ENCODE data around the gene ABCC1.
A peak's percentile ranks its signal among the peaks of the same experiment; 100 is the strongest.

The ABCC1 gene

DNA sequence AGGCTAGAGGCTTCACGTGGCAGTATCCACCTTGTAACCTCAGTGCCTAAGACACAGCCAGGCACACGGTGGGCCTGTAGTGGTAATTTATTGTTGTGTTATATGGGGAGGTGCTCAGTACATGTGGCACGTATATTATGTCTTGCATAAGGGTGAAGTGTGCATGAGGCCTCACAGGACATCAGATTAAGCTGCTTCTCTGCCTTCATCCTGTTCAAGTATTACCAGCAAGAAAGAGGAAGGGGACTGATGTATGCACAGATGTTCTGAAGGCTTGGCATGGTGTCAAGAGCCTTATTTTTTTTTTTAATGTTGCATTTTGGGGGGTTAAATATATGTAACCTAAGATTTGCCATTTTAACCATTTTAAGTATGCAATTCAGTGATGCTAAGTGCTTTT is 71.6 kb downstream of the ABCC1 start:
- DNase-seq (ENCODE audit: low read depth in 2 of 2), result no peak

DNA sequence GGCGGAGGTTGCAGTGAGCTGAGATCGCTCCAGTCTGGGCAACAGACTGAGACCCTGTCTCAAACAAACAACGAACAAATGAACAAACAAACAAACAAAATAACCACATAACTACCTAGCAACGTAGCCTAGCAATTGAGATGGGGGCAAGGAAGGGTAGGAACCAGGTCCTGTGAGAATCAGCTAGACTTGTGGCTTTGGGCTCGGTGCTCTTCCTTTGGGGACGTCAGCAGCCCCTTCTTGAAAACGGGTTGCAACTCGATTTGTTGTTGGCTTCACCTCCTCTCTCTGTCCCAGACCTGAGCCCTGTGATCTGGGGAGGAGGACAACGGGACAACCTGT is 72.2 kb downstream of the ABCC1 start:
- DNase-seq (ENCODE audit: low read depth in 2 of 2), result no peak

DNA sequence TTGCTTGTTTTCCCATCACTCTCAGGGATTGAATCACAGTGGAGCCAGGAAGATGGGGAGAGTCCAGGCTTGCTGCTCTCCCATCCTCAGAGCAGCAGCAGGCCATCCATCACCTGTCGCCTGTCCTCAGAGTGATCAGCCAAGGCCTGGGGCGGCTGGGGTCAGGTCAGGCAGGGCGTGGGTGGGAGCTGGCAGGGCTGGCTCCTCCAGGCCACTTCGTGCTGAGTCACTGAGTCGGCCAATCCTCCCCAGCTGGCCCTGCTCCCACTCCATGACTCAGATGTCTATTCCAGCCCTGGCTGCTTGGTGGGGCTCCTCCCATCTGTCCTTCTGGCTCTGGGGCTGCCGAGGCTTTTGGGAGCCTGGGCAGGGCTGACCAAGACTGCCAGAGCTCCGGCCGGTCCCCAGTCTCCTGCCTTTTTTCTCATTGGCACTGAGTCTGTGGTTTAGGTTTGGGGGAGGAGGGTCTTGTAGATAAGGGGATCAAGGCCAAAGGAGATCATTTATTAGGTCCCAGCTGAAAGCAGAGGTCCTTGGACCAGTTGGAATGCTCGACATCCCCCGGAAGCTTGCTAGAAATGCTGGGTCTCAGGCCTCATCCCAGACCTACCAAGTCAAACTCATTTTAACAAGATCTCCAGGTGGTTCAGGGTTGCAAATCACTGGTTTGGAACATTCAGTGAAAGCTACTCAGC is 72.7 kb downstream of the ABCC1 start:
- DNase-seq (ENCODE audit: low read depth in 2 of 2), result no peak

DNA sequence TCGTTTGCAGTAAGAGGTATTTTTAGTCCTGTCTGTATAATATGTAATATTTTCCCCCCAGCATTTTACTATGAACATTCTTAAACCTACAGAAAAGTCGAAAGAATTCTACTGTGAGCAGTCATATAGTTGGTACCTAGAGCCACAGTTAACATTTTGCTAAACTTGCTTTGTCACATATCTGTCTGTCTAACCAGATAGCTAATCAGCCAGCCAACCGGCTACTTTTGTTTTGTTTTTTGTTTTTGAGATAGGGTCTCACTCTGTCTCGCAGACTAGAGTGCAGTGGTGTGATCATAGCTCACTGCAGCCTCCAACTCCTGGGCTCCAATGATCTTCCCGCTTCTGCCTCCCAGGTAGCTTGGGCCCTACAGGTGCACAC is 73.3 kb downstream of the ABCC1 start:
- no peak for DNase-seq (ENCODE audit: low read depth in 2 of 2)

DNA sequence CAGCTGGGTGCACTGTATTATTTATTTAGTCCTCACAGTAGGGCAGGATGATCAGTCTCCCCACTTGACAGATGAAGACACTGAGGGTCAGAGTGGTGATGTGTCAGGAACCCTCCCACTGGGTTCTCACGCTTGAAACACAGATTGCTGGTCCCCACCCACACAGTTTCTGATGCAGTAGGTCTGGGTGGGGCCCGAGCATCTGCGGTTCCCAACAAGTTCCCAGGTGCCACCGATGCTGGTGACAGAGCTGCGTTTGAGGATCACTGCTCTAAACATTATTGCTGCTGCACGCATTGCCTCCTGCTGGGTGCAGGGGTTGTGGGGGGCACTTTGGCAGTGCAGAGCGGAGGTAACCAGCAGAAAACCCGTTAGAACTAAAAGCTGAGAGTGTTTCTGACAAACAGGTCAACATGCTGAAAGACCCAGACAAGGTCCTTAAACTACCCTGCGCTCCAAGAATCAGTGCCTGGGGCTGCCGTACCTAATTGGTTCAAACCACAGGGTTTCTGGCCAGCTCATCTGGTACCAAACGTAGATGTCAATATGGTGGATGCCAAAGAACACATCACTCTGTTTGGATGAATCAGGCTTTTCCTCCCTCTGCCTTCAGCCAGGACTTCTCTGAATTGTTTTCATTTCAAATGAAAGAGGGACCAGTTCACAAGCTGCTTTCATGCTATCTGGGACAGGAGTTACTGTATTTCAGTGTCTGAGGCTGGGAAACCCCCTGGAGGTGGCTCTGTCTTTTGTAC is 76.0 kb downstream of the ABCC1 start:
- DNase-seq (ENCODE audit: low read depth in 2 of 2), result peak; percentile 35 to 37

DNA sequence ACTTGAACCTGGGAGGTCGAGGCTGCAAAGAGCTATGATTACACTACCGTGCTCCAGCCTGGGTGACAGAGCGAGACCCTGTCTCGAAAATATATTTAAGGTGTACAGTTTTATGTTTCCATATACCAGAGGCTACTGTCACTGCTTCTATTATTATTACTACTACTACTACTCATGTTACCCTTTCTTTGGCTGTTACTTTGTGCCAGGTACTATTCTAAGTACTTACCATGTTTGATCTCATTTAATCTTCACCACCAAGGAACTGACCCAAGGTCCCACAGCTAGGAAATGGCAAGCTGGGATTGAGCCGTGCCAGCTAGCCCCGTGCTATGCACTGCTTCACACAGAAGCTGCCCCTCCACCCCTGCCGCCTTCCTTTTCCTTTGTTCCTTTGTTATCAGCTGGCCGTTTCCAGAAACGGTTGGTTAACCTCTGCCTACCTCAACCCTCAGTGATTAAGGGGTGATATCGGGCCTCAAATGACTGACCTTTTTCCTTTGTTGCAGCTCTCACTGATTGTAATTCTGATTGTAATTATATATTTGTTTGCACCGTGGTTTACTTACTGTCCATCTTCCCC is 78.4 kb downstream of the ABCC1 start:
- DNase-seq (ENCODE audit: low read depth in 2 of 2), result no peak

DNA sequence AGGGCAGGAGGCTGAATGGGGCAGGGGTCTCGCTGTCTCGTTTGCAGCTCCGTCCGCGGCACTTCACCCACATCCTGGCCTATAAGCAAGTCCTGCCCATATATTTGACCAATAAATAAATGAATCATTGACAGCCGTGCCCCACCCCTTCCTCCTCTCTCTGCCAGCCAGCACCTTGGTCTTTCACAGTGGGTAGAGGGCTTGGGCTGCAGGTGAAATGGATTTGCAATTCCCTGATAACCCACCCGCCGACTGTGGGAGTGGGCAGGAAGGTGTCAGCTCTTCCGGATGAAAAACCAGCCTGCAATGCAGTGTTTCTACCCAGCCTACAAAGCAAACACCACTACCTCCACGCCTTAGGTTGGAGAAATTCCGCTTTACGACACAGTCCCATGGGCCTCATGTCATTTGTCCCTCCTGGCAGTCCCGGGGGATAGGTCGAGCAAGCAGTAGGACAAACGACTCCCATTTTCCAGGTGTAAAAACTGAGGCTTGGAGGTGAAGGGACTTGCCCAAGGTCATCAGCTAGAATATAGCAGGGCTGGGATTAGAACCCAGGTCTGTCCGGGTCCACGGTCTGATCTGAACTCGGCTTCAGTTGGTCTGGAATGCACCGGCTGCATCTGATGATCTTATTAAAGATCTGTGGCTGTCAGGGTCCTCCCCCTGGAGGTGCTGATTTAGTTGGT is 79.0 kb downstream of the ABCC1 start:
- no peak for DNase-seq (ENCODE audit: low read depth in 2 of 2)

DNA sequence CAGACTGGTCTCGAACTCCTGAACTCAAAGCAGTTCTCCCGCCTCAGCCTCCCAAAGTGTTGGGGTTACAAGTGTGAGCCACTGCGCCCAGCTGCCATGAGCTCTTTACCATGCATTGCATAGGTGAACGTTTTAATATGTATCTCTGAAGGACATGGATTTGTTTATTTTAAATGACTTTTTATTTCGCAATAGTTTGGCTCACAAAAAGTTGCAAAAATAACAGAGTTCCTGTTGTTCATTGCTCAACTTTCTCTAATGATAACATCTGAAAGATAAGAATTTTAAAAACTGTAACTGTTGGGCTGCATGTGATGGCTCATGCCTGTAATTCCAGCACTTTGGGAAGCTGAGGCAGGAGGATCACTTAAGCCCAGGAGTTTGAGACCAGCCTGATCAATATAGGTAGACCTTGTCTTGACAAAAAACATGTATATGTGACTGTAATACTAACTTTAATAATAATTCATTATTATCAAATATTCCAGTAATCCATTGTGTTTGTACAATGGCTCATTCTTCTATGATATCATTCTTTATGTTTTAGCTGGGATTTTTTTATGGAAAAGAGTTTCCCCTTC is 80.1 kb downstream of the ABCC1 start:
- DNase-seq (ENCODE audit: low read depth in 2 of 2), result no peak

DNA sequence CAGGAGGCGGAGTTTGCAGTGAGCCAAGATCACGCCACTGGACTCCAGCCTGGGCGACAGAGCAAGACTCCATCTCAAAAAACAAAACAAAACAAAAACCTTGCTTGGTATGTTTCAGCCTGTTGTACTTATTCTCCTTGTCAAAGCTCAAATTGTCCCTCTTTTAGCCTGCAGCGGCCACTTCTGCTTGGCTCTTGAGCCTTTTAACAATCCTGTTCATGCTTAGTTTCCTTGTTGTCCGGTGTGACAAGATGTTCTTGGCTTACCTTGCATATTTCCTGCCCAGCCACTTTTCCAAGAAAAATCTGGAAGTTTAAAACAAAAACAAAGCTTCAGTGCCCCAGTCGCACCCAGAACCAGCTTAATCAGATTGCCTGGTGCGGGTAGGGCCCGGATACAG is 81.0 kb downstream of the ABCC1 start:
- no peak for DNase-seq (ENCODE audit: low read depth in 2 of 2)

DNA sequence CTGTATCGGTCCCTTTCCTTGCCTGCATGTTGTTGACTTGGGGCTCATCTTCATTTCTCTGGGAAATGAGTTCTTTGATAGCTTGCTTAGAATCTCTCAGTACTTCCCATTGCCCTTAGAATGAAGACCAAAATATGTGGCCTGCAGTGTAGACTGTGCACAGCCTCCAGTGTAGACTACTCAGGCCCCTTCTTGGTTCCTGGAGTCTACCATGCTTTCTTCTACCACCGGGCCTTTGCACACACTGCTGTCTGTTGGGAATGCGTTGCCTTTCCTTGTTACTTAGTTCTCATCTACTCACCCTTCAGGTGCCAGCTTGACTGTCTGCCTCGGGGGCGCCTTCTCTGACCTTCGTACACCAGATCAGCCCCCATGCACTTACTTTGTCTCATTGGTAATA is 82.0 kb downstream of the ABCC1 start:
- DNase-seq (ENCODE audit: low read depth in 2 of 2), result no peak

DNA sequence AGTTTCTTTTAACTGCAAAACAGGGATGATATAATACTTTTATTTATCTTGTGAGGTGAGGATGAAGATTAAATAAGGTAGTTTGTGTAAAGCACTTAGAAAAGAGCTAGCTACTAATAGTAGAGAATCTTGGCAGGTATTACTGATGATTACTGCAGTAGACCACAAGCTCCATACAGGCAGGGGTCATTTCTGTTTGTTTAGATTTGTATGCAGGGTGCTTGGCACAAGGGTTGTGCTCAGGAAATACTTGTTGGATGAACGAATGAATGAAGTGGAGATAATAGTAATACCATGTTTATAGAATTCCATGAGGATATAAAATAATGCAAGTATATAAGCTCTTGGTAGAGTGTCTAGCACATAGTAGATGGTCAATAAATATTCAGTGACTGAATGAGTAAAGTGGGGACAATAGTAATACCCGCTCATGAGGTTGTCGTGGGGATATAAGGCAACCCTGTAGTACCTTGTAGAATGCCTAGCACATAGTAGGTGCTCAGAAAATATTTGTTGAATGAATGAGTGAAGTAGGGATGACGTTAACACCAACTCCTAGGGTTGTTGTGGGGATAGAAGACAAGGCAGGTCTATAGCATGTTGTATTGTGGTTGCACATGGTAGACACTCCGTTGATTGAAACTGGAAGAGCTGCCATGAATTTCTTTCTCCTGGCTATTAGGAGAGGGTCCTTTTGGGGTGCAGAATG is 83.0 kb downstream of the ABCC1 start:
- DNase-seq (ENCODE audit: low read depth in 2 of 2), result no peak

DNA sequence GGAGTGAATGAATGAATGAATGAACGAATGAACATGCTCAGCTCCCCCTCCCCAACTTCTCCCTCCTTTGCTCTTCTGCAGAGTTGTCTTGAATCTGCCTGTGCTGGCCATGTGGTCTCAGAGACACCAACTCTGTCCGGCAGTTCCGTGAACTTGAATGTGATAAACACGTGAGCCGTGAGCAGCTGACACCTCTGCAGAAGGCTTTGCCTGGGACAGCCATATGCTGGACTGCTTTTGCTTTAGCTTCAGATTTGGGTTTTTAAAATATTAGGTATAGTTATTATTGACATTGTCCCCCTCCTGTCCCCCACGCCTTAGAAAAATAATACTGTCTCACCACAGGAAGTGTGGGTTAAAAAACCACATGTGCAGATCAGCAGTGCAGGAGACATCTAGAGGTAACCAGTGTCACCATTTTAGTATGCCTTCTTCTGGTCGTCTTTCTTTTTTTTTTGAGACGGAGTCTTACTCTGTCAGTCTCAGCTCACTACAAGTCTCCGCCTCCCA is 83.8 kb downstream of the ABCC1 start:
- no peak for DNase-seq (ENCODE audit: low read depth in 2 of 2)

DNA sequence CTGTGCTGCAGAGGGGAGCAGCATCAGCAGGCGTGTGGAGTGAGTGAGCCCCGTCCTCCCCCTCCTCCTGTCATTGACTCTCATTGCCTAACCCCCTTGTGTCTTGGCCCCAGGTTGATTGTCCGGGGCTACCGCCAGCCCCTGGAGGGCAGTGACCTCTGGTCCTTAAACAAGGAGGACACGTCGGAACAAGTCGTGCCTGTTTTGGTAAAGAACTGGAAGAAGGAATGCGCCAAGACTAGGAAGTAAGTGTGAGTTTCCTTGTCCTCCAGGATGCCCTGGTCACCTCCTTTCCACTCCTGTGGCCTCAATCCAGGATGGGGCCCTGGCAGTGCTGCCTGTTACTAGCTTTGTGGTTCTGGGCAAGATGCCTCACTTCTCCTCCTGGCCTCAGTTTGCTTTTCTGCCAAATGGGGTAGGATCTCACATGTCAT is 87.0 kb downstream of the ABCC1 start:
- DNase-seq (ENCODE audit: low read depth in 2 of 2), result no peak

DNA sequence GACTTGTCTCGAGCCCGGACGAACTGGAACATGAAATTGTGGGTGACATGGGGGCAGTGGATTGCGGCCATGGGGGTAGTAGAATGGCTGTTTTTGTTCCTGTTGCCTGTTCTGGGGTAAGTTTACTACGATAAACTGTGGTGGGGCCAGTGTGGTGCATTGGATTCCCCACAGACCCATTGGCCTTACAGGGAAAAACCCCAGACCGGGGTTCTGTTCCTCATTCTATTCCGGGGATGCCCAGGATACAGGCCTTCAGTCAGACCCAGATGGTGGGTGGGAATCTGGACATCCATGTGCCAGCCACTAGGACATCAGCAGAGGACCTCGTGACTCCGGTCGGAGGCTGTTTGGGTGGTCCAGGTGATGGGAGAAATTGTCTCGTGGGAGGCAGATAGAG is 88.1 kb downstream of the ABCC1 start:
- no peak for DNase-seq (ENCODE audit: low read depth in 2 of 2)

DNA sequence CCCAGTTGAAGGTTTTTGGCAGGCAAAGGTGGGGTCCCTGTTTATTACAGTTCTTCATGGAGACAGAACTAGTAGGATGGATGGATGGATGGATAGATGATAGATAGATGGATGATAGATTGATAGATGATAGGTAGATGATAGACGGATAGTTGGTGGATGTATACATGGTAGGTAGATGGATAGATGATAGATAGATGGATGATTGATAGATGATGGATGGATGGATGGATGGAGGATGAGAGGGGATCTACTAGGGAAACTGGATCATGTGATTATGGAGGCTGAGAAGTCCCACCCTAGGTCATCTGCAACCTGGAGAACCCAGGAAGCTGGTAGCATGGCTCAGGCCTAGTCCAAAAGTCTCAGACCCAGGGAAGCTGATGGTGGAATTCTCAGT is 88.6 kb downstream of the ABCC1 start:
- DNase-seq (ENCODE audit: low read depth in 2 of 2), result no peak

DNA sequence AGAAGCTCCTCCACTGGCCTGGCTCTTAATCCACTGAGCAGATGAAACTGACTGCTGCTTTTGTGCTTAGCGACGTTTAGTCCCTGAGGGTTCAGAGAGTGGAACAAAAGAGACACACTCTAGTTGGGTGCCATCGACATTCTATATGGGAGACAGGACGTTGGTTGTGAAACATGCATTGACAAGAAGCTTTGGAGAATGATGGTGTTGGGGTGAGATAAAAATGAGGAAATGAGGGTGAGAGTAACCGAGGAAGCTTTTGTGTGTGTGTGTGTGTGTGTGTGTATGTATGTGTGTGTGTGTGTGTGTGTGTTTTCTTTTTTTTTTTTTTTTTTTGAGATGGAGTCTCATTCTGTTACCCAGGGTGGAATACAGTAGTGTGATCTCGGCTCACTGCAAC is 89.5 kb downstream of the ABCC1 start:
- DNase-seq (ENCODE audit: low read depth in 2 of 2), result no peak

DNA sequence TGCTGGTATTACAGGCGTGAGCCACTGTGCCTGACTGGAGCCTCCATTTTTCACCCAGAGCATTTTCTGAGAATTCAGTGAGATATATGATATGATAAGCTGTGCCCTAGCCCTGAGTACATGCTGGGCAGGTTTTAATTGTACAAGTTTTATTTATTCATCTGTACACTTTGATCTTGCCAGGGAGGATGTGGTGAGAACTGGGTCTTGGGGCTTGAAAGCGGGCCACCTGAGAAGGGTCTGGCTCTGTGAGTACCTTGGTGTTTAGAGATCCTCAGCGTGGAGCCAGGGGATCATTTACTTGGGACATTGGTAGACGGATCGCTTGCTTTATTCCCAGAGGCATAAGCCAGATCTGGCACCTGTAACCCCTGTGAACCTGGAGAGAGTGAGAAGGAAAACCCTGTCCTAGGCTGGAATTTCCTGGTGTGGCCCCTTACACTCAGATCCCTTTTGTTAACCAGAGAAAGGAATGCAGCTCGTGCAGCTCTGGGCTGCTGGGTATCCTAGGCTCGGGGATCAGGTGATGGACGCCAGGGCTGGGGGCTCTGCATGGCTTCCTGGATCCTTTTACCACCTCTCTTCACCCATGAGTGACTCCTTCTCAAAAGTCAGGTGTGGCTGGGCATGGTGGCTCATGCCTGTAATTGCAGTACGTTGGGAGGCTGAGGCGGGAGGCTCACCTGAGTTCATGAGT is 91.9 kb downstream of the ABCC1 start:
- DNase-seq (ENCODE audit: low read depth in 2 of 2), result no peak

DNA sequence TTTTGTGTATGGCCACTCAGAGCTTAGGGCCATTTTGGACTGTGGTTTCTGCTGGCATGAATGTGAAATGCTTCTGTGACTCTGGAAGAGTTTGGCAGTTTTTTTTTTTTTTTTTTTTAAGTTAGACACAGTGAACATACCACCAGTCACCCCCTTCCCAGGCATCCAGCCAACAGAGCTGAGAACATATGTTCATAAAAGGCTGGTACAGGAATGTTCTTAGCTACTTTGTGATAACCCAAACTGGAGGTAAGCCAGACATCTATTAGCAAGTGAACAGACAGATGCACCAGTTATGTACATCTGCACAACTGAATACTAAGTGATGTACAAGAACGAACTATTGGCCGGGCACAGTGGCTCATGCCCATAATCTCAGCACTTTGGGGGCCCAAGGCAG is 92.7 kb downstream of the ABCC1 start:
- DNase-seq (ENCODE audit: low read depth in 2 of 2), result no peak

DNA sequence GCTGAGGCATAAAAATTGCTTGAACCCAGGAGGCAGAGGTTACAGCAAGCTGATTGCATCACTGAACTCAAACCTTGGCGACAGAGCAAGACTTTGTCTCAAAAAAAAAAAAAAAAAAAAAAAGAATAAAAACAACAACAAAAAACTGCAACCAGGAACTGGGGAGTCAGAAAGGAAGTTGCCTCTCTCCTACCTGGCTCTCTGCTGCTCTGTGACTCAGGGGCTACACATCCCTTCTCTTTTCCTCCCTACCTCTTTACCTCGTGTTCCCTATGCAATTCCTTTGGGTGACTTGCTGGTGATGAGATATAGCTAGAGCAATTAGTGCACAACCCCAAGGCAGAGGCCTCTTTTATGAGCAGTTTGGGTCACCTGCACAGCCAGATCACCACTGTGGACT is 95.9 kb downstream of the ABCC1 start:
- DNase-seq (ENCODE audit: low read depth in 2 of 2), result no peak

DNA sequence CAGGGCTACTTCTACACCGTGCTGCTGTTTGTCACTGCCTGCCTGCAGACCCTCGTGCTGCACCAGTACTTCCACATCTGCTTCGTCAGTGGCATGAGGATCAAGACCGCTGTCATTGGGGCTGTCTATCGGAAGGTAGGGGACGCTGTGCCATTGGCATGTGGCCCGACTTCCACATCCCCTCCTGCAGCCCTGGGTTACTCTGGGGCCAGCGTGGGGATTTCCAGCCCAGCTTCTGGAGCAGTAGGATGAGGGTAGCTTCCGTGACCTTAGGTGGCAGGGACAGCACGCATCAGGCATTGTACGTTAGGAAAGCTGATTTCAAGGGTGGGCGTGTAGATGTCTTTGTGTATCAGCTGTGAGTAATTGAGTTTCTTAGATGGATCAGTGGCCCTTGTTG is 96.5 kb downstream of the ABCC1 start:
- DNase-seq (ENCODE audit: low read depth in 2 of 2), result no peak

DNA sequence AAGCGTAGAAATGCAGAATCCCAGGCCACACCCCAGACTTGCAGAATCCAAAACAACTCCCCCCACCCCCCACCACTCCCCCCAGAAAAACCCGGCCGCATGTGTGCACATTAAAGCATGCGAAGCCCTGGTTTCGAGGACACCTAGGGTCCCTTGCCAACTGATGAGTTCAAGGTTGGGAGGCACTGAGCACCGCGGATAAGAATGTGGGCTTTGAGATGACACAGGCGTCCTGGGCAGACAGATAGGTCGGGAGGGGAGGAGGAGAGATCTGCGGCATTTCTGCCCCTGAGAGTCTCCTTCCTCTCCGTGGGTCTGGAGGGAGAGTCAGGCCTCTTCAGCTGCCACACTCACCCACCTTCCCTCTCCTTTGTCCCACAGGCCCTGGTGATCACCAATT is 98.3 kb downstream of the ABCC1 start:
- no peak for DNase-seq (ENCODE audit: low read depth in 2 of 2)
